Breast epithelium (tissue), 3 donors: ENCODE data around the gene FNDC10.
"Not testable (repeated sequence)": the region's sequence is repeated elsewhere in the genome, so short reads cannot be mapped to it uniquely, and the experiment has no call there.

ENCODE experiments used
- CTCF ChIP-seq, 3 donors: fragments of 450-650 bp; IDR thresholded peaks; one replicate each; pipeline ENCODE4 v1.5.1; 2016 to 2017; ENCODE audit warnings: antibody characterized with exemption in 3 of 3, mild to moderate bottlenecking in 3 of 3, moderate library complexity in 3 of 3
- POLR2AphosphoS5 ChIP-seq, 3 donors: sonication (generic); formaldehyde crosslinking; IDR thresholded peaks; one replicate each; pipeline ENCODE4 v1.6.1; 2017; ENCODE audit warnings: antibody characterized with exemption in 3 of 3

- TF ChIP-seq CTCF, POLR2AphosphoS5 (IDR thresholded peaks at IDR 0.05): not testable (repeated sequence)
Observed at GRCh38 chr1:1640711-1641461, 41.0 kb upstream of the FNDC10 start.
